HG02885 (cell line): Measurements from ENCODE around the gene RUVBL1.

Experiments used
- ATAC-seq: cut with Tn5 transposase; IDR thresholded peaks from one replicate; pipeline ENCODE4 v1.9.1; 2021; ENCODE audit warnings: mild to moderate bottlenecking; ENCODE audit not compliant: unreplicated experiment, poor library complexity

The RUVBL1 gene

DNA sequence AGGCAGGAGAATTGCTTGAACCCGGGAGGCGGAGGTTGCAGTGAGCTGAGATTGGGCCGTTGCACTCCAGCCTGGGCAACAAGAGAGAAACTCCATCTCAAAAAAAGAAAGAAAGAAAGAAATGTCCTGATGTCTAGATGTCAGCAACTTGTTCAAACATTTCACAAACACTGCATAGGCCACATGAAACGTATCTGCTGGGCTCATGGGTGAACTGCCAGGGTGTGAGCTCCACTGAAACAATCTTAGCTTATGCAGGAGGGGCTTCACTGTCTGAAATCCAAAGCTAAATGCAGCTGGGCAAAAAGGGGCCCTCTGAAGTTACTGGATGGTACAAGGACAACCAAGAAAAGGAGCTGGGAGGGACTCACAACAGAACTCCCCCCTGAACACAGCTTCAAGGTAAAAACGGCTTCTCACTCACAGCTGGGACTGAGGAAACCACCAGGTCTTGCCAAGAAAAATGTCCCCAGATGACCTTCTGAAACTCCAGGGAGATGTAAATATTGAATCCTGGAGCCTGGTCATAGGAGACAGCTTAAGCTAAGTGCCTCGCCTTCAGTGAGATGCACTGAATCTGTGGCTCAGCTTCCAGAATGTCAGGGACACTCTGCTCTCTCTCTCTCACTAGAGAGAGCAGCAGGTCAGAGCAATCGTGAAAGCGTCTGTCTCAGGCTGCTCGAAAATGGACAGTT is 39.5 kb downstream of the RUVBL1 start:
- ATAC-seq: no peak

GRCh38 chr3:128083396-128083795 is 40.2 kb downstream of the RUVBL1 start:
- no peak for ATAC-seq

GRCh38 chr3:128082546-128082945 is 41.1 kb downstream of the RUVBL1 start:
- ATAC-seq: no peak

DNA sequence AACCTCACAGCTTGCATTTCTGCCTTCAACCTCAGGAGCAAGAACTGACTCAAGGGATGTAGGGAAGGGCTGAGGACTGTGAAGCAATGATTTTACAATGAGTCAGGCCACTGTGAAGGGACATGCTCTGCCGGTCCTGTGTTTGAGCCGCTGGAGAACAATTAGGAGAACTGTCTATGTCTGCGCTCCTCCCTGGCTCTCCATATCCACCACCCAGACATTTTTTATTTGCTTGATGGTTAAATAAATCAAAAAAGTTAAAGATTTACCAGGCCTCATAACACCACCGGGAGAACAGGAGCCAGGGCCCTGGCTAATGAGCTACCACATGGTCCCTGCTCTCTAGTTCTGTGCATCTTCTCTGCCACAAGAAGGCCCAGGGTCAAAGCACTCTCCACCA is 41.8 kb downstream of the RUVBL1 start:
- ATAC-seq: no peak

GRCh38 chr3:128081226-128081625 is 42.4 kb downstream of the RUVBL1 start:
- ATAC-seq: no peak

DNA sequence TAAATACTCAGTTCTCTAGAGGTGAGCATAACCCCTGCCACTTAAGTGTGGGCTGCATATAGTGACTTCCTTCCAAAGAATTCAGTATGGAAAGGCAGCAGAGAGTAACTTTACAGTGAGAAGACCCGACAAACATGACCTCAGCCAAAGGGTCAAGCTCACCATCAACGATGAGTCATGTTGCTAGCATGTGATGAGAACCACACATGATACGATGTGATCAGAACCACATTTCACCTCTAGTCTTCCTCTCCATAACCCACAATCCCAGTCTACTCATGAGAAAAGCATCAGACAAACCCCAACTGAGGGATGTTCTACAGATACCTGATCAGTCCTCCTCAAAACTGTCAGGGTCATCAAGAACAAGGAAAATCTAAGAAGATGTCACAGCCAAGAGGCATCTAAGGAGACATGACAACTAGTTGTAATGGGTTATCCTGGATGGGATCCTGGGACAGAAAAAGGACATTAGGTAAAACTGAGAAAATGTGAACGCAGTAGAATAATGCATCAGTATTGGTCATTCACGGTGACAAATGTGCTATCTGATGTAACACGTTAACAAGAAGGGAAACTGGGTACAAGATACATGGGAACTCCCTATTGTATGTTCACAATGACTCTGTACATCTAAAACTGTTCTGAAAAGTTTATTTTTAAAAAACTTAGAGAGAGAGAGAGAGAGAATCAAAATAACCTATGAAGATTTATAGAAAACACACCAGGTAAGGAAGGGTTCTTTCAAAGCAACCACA is 43.1 kb downstream of the RUVBL1 start:
- no peak for ATAC-seq

- ATAC-seq: no peak
Observed at GRCh38 chr3:128079823-128080222, 43.8 kb downstream of the RUVBL1 start.

GRCh38 chr3:128078875-128079274 is 44.7 kb downstream of the RUVBL1 start:
- no peak for ATAC-seq

DNA sequence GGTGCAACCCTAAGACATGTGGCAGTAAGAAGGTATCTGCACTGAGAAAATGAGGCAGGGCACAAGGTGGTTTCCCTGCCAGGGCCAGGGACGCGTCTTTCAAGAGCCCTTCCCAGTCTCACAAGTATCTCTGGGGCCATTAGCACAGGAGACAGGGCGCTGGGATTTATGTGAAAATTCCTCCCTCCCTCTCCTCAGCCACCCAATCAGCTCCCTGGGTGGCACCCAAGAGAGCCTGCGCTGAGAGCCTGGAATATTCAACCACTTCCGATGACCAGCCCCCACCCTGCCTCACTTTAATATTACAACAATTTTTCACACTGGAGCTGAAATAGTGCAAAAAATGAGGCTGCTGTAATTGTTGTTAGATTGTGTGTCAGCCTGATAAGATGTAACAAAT is 45.3 kb downstream of the RUVBL1 start:
- ATAC-seq: no peak

DNA sequence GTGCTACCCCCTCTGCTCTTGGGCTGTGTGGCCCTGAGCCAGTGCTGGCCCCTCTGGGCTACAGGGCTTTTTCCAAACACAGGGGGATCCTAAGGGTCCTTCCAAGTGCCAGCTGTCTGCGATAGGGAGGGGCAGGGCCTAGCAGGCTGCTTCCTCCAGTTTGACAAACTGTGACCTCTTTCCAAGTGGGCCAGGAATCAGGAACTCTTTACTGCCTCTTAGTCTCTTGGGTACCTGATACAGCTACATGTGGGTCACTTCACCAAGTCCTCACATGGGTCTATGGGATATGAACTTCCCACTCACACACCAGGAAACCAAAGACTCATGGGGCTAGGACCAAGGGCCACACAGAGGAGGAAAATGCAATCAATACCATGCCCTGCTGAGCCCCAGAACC is 45.9 kb downstream of the RUVBL1 start:
- no peak for ATAC-seq

- no peak for ATAC-seq
Observed at GRCh38 chr3:128077202-128077624, 46.4 kb downstream of the RUVBL1 start.

DNA sequence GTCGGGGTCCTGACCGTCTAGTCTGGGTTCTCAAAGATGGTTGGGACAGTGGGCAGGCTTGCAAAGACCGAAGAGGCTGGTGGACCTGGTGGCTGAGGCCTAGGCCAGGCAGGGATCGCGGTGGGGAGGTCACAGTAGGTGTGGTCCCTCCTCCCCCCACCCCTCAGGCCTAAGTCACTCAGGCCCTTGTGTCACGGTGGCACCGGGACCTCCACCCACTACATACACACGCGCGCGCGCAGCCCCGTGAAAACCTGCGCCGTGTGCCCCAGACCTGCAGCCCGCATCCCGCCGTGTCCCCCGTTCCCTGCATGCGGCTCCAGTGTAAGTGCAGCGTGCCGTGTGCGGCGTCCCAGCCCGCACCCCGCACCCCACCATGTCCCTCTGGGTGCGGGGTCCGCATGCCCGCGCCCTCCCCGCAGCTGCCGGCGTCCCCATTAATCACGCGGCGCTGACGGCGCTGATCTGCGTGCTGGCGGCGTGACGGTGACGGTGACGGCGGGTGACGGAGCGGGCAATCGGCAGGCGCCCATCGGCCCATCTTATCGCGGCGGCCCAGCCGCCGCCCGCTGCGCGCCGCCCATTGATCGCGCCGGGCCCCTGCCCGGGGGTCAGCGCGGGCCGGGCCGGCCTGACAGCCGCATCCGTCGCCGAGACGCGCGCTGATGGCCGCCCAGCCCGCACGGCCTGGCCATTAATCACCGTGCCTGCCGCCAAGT is 47.0 kb downstream of the RUVBL1 start:
- no peak for ATAC-seq

GRCh38 chr3:128075522-128076482 is 47.8 kb downstream of the RUVBL1 start:
- peak; percentile 64 for ATAC-seq

DNA sequence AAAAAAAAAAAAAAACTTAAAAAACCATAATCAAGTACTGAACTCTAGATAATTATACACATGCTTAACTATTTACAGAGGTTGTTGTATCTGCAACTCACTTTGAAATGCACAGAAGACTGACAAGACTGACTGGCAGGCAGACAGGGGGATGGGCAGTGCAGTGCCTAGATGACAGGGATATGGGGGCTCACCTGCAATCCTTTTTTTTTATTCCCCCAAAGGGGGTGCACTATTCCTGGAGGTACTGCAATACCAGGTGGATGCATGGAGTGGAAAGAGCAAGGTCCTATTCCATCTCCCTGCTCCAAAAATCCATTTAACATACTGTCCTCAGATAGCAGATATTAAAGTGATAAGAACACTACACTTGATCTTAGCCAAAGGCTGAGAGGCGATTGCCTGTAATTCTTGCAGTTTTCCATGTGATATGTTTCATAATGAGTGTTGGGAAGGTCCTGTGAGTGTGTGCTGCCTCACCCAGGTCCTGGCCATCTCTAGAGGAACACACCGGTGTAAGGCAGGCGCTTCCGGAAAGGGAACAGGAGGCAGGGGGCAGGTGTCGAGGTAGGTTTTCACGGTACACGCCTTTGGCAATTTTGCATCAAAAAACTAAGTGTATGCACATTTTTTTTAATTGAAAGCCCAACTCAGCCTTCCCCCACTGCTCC is 48.6 kb downstream of the RUVBL1 start:
- no peak for ATAC-seq

- no peak for ATAC-seq
Observed at GRCh38 chr3:128073807-128074206, 49.8 kb downstream of the RUVBL1 start.

- ATAC-seq: no peak
Observed at GRCh38 chr3:128073185-128073725, 50.4 kb downstream of the RUVBL1 start.

DNA sequence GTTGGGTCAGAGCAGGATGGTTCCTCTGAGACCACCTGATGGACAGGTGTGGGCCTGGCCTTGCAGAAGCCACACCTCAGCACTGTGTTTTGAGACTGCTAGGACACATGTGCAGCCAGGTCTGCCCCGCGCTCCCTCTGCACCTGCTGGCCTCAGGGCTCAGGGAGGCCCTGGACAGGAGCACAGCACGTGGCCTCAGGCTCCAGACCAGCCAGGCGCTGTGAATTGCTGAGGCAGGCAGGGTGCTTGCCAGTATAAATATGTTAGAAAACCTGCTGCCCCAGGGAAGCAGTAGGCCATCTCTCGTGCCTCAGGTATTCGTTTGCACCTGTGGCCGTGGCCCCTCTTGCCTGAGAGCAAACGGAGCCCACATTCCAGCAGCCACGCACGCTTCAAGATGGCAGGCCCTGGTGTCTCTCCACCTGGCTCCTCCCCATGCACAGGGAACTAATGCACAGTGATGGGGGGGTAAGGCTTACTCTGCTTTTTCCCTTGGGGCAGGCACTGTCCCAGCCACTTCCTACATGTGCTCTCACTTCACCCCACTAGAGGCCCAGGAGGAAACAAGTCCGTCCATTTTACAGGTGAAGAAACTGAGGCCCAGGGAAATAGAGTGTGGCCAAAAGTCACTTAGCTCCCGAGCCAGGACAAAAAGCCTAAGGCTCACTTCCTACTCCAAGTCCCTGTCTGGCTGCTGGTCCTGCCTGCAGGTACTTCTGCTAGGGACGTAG is 51.0 kb downstream of the RUVBL1 start:
- no peak for ATAC-seq

GRCh38 chr3:128071771-128072453 is 51.7 kb downstream of the RUVBL1 start:
- no peak for ATAC-seq
